Measurements from ENCODE around the gene KCNH5.
"Not testable (repeated sequence)": the region's sequence is repeated elsewhere in the genome, so short reads cannot be mapped to it uniquely, and the experiment has no call there.

Gene KCNH5

GRCh38 chr14:62778310-62778709 lies 266.9 kb downstream of the KCNH5 start:
- DNase-seq (ENCODE audit: low read depth): no peak
- TF ChIP-seq CTCF (conservative IDR thresholded peaks at IDR 0.05; ENCODE audit: low read depth, low read length): no peak
- no peak overlapping the region for H3K4me3 ChIP-seq (ENCODE audit: low read depth, low read length)

- TF ChIP-seq CTCF (conservative IDR thresholded peaks at IDR 0.05; ENCODE audit: low read depth, low read length): no peak
- DNase-seq (ENCODE audit: low read depth): no peak
Observed at GRCh38 chr14:62777510-62777909, 267.7 kb downstream of the KCNH5 start.

GRCh38 chr14:62776300-62776699 lies 269.0 kb downstream of the KCNH5 start:
- H3K4me3 ChIP-seq (ENCODE audit: low read depth, low read length): no peak overlapping the region
- TF ChIP-seq CTCF (conservative IDR thresholded peaks at IDR 0.05; ENCODE audit: low read depth, low read length): no peak
- no peak for DNase-seq (ENCODE audit: low read depth)

More at GRCh38 chr14:62777510-62777909, 267.7 kb downstream of the KCNH5 start:
- H3K4me3 ChIP-seq (ENCODE audit: low read depth, low read length): no peak overlapping the region

GRCh38 chr14:62768753-62769152 lies 276.5 kb downstream of the KCNH5 start:
- TF ChIP-seq CTCF (conservative IDR thresholded peaks at IDR 0.05; ENCODE audit: low read depth, low read length): no peak
- DNase-seq (ENCODE audit: low read depth): no peak
- no peak overlapping the region for H3K4me3 ChIP-seq (ENCODE audit: low read depth, low read length)

GRCh38 chr14:62763951-62764350 lies 281.3 kb downstream of the KCNH5 start:
- H3K4me3 ChIP-seq (ENCODE audit: low read depth, low read length): no peak overlapping the region
- no peak for DNase-seq (ENCODE audit: low read depth)
- no peak for TF ChIP-seq CTCF (conservative IDR thresholded peaks at IDR 0.05; ENCODE audit: low read depth, low read length)

GRCh38 chr14:62759796-62760195 lies 285.5 kb downstream of the KCNH5 start:
- no peak for DNase-seq (ENCODE audit: low read depth)
- H3K4me3 ChIP-seq (ENCODE audit: low read depth, low read length): no peak overlapping the region
- no peak for TF ChIP-seq CTCF (conservative IDR thresholded peaks at IDR 0.05; ENCODE audit: low read depth, low read length)

- not testable (repeated sequence) for DNase-seq (ENCODE audit: low read depth); H3K4me3 ChIP-seq (ENCODE audit: low read depth, low read length)
Observed at GRCh38 chr14:62746881-62747280, 298.4 kb downstream of the KCNH5 start.

GRCh38 chr14:62745496-62745895 lies 299.8 kb downstream of the KCNH5 start:
- no peak for DNase-seq (ENCODE audit: low read depth)
- H3K4me3 ChIP-seq (ENCODE audit: low read depth, low read length): no peak overlapping the region
- TF ChIP-seq CTCF (conservative IDR thresholded peaks at IDR 0.05; ENCODE audit: low read depth, low read length): no peak
